HEK293 (cell line): ENCODE data around the gene KRTAP5-1.

Experiments
- GLI4 ChIP-seq: fragments of 450-650 bp; formaldehyde crosslinking; IDR thresholded peaks from 2 replicates; pipeline ENCODE4 v1.5.1; 2016; ENCODE audit warnings: missing biosample characterization, missing genetic modification characterization
- YY1 ChIP-seq: fragments of 450-650 bp; formaldehyde crosslinking; IDR thresholded peaks from 2 replicates; pipeline ENCODE4 v1.5.1; 2018; ENCODE audit warnings: missing biosample characterization, missing genetic modification characterization
- ZBTB8A ChIP-seq: fragments of 450-650 bp; formaldehyde crosslinking; IDR thresholded peaks from 2 replicates; pipeline ENCODE4 v1.5.1; 2016; ENCODE audit warnings: missing biosample characterization, missing genetic modification characterization
- ZFP3 ChIP-seq: fragments of 450-650 bp; formaldehyde crosslinking; IDR thresholded peaks from 2 replicates; pipeline ENCODE4 v1.5.1; 2016; ENCODE audit warnings: low read depth, missing biosample characterization, missing genetic modification characterization
- ZIC2 ChIP-seq: fragments of 450-650 bp; formaldehyde crosslinking; IDR thresholded peaks from 2 replicates; pipeline ENCODE4 v1.5.1; 2016; ENCODE audit warnings: missing biosample characterization, missing genetic modification characterization
- ZNF24 ChIP-seq: fragments of 450-650 bp; formaldehyde crosslinking; IDR thresholded peaks from 2 replicates; pipeline ENCODE4 v1.5.1; 2016; ENCODE audit warnings: missing biosample characterization, missing genetic modification characterization
- ZNF248 ChIP-seq: fragments of 450-650 bp; formaldehyde crosslinking; IDR thresholded peaks from 2 replicates; pipeline ENCODE4 v1.5.1; 2017; ENCODE audit warnings: missing biosample characterization, missing genetic modification characterization
- ZNF274 ChIP-seq, 2 experiments: fragments of 200-500 bp in 1 of 2; fragments of 450-650 bp in 1 of 2; sonication (Bioruptor generic) in 1 of 2; formaldehyde crosslinking in 1 of 2; IDR thresholded peaks; 2 replicates each; pipeline versions ENCODE4 v1.5.1 to v1.6.1; 2014 to 2016; ENCODE audit warnings: borderline replicate concordance in 1 of 2, inconsistent platforms in 1 of 2, low read length in 1 of 2, missing biosample characterization in 1 of 2, missing genetic modification characterization in 1 of 2
- ZNF530 ChIP-seq: fragments of 450-650 bp; formaldehyde crosslinking; IDR thresholded peaks from 2 replicates; pipeline ENCODE4 v1.5.1; 2016; ENCODE audit warnings: low read depth, missing biosample characterization, missing genetic modification characterization
- ZNF549 ChIP-seq: fragments of 450-650 bp; IDR thresholded peaks from 2 replicates; pipeline ENCODE4 v1.5.1; 2018; ENCODE audit warnings: missing biosample characterization, missing genetic modification characterization, mild to moderate bottlenecking, inconsistent platforms, moderate library complexity
- TF ChIP-seq, protein P1 (sequence below): fragments of 450-650 bp; formaldehyde crosslinking; IDR thresholded peaks from 2 replicates; pipeline ENCODE4 v1.5.1; 2016; ENCODE audit warnings: missing biosample characterization, missing genetic modification characterization
- TF ChIP-seq, protein P2 (sequence below): fragments of 450-650 bp; formaldehyde crosslinking; IDR thresholded peaks from 2 replicates; pipeline ENCODE4 v1.5.1; 2016; ENCODE audit warnings: missing biosample characterization, missing genetic modification characterization, borderline replicate concordance
- TF ChIP-seq, protein P3 (sequence below): fragments of 450-650 bp; formaldehyde crosslinking; IDR thresholded peaks from 2 replicates; pipeline ENCODE4 v1.5.1; 2016; ENCODE audit warnings: missing biosample characterization, missing genetic modification characterization

DNA sequence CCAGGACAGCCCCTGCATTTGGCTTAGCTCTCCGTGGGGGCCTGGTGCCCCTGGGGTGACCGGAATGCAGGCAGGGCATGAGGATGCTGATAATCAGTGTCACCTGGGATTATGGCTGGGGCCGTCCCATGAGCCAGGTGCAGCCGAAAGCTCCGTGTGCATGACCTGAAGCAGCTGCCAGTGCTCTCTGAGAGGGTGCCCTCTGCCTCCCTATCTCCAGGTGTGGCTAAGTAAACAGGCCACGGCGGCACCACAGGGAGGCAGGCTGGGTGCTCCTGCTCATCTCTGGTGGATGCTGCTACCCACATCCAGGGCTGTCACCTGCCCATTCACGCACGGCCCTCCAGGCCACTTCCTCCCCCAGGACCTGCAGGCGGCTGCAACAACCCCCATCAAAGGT lies 42.8 kb downstream of the KRTAP5-1 start:
- TF ChIP-seq ZNF274 (IDR thresholded peaks at IDR 0.05; ENCODE audit: low read length) (no peak), ZNF274 (tag by site-specific recombination; IDR thresholded peaks at IDR 0.05; ENCODE audit: borderline replicate concordance) (no peak), ZNF248 (tag by site-specific recombination) (no peak), YY1 (no peak), ZFP3 (no peak), ZNF530 (tag by site-specific recombination) (no peak), GLI4 (tag by site-specific recombination) (no peak), ZNF549 (tag by site-specific recombination) (no peak), ZIC2 (tag by site-specific recombination) (no peak), ZNF24 (tag by site-specific recombination) (no peak), ZBTB8A (tag by site-specific recombination) (no peak)
- TF ChIP-seq, protein P1, sequence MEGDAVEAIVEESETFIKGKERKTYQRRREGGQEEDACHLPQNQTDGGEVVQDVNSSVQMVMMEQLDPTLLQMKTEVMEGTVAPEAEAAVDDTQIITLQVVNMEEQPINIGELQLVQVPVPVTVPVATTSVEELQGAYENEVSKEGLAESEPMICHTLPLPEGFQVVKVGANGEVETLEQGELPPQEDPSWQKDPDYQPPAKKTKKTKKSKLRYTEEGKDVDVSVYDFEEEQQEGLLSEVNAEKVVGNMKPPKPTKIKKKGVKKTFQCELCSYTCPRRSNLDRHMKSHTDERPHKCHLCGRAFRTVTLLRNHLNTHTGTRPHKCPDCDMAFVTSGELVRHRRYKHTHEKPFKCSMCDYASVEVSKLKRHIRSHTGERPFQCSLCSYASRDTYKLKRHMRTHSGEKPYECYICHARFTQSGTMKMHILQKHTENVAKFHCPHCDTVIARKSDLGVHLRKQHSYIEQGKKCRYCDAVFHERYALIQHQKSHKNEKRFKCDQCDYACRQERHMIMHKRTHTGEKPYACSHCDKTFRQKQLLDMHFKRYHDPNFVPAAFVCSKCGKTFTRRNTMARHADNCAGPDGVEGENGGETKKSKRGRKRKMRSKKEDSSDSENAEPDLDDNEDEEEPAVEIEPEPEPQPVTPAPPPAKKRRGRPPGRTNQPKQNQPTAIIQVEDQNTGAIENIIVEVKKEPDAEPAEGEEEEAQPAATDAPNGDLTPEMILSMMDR: no peak
- TF ChIP-seq, protein P2, sequence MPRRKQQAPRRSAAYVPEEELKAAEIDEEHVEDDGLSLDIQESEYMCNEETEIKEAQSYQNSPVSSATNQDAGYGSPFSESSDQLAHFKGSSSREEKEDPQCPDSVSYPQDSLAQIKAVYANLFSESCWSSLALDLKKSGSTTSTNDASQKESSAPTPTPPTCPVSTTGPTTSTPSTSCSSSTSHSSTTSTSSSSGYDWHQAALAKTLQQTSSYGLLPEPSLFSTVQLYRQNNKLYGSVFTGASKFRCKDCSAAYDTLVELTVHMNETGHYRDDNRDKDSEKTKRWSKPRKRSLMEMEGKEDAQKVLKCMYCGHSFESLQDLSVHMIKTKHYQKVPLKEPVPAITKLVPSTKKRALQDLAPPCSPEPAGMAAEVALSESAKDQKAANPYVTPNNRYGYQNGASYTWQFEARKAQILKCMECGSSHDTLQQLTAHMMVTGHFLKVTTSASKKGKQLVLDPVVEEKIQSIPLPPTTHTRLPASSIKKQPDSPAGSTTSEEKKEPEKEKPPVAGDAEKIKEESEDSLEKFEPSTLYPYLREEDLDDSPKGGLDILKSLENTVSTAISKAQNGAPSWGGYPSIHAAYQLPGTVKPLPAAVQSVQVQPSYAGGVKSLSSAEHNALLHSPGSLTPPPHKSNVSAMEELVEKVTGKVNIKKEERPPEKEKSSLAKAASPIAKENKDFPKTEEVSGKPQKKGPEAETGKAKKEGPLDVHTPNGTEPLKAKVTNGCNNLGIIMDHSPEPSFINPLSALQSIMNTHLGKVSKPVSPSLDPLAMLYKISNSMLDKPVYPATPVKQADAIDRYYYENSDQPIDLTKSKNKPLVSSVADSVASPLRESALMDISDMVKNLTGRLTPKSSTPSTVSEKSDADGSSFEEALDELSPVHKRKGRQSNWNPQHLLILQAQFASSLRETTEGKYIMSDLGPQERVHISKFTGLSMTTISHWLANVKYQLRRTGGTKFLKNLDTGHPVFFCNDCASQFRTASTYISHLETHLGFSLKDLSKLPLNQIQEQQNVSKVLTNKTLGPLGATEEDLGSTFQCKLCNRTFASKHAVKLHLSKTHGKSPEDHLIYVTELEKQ: no peak
- TF ChIP-seq, protein P3, sequence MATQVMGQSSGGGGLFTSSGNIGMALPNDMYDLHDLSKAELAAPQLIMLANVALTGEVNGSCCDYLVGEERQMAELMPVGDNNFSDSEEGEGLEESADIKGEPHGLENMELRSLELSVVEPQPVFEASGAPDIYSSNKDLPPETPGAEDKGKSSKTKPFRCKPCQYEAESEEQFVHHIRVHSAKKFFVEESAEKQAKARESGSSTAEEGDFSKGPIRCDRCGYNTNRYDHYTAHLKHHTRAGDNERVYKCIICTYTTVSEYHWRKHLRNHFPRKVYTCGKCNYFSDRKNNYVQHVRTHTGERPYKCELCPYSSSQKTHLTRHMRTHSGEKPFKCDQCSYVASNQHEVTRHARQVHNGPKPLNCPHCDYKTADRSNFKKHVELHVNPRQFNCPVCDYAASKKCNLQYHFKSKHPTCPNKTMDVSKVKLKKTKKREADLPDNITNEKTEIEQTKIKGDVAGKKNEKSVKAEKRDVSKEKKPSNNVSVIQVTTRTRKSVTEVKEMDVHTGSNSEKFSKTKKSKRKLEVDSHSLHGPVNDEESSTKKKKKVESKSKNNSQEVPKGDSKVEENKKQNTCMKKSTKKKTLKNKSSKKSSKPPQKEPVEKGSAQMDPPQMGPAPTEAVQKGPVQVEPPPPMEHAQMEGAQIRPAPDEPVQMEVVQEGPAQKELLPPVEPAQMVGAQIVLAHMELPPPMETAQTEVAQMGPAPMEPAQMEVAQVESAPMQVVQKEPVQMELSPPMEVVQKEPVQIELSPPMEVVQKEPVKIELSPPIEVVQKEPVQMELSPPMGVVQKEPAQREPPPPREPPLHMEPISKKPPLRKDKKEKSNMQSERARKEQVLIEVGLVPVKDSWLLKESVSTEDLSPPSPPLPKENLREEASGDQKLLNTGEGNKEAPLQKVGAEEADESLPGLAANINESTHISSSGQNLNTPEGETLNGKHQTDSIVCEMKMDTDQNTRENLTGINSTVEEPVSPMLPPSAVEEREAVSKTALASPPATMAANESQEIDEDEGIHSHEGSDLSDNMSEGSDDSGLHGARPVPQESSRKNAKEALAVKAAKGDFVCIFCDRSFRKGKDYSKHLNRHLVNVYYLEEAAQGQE (tag by site-specific recombination): no peak
